T-helper 1 cell (primary cell): ENCODE data around the gene TSSC4.

Source experiments
- DNase-seq, 5 donors: peaks; one replicate each; pipeline ENCODE4 v3.0.0-alpha.2; 2012 to 2020

The TSSC4 gene

GRCh38 chr11:2419638-2420501, 19.3 kb downstream of the TSSC4 start:
- peak in 3 of 5 donors; percentile 44 to 65 (median 47) for DNase-seq

- DNase-seq, result peak; percentile 41 to 73 (median 60)
These were observed 20.1 kb downstream of the TSSC4 start for GRCh38 chr11:2420502-2421225.

DNA sequence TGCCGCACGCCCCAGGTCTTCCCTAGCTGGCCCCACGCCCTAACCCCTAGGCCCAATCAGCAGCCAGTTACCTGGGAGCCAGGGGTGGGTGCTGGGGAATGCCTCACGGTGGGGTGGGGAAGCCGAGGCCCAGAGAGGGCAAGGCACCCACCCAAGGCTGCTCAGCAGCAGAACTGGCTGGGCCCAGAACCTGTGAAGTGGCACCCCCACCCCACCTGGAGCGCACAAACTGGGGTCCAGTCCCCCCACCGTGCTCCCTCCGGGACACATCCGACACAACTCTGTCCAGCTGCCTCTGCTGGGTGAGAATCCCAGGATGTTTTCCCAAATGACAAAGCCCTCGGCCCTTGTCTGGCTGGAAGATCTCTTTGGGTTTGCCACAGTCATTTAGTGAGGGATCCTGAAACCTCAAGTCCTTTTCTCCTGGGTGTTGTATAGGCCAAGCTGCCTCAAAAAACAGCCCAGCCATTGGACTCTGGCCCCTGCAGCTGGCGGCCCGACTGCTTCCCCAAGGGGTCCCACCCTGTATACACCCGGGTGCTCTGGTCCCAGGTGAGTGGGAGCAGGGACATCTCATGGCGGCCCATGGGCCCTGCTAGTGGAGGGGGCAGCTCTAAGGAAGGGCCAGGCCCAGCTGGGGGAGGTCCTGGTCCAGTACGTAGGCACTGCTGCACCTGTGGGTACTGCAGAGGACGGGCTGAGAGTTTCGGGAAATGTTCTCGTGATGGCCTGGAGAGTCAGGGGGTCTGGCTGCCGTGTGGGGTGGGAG, 20.9 kb downstream of the TSSC4 start:
- no peak for DNase-seq

- no peak for DNase-seq
These were observed 21.4 kb downstream of the TSSC4 start for GRCh38 chr11:2421996-2422395.

- DNase-seq, result no peak
These were observed 22.1 kb downstream of the TSSC4 start for GRCh38 chr11:2422461-2423156.

- DNase-seq, result no peak
These were observed 22.8 kb downstream of the TSSC4 start for GRCh38 chr11:2423157-2424025.

DNA sequence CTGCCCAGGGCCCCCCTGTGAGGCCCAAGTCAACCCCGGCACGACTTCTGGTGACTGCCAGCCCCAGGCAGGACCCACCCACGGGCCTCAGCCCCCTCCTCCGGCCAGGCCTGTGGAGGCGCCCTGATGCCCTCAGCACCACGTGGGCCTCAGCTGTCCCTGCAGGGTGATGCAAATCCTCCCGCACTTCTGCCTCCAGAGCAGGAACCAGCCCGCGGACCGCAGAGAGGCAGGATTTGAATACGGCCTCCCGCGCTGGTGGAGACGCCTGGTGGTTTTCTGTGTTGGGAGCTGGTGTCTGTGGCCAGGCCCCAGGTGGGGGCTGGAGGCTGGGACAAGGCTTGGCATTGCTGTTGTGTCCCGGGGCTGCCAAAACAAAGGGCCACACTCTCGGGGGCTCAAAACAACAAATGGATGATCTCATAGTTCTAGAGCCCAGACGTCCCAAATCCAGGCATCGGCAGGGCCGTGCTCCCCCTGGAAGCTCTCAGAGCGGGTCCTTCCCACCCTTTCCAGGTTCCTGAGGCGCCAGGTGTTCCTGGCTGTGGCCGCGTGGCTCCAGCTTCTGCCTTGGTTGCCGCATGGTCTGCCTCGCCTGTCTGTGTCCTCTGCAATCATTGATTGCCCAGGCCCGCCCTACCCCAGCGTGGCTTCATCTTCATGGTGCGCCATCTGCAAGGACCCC, 24.4 kb downstream of the TSSC4 start:
- no peak for DNase-seq

GRCh38 chr11:2425506-2425905, 25.0 kb downstream of the TSSC4 start:
- DNase-seq, result no peak

- no peak for DNase-seq
These were observed 25.7 kb downstream of the TSSC4 start for GRCh38 chr11:2426221-2426620.

DNA sequence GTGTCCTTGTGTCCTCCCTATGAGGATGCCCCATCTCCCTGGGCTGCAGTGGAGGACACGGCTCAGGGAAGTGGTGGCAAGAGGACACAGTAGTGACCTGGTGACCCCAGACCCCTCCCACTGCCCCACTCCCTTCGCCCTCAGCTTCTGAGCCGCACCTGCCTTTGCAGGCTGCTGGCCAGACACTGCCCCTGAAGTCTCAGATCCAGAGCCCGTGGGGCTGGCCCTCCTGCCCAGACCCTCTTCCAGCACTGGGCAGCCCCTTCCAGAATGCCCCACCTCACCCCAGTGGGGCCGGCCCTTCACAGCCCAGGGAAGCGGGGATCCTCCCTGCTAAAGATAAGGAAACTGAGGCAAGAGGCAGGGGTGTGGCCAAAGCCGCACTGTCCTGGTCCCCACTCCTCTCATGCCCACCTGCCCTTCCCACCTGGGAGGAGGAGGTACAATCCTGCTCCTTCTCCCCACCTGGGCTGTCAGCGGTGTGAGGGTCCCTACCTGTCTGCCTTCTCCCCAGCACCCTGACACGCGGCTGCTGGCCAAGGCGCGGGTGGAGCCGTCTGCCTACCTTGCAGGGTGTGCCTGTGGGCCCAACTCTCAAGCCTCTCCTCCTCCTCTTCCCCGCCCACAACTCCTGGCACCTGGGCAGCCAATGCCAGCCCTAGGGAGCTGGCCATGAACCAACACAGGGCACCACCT, 26.4 kb downstream of the TSSC4 start:
- DNase-seq, result no peak

- no peak for DNase-seq
These were observed 27.3 kb downstream of the TSSC4 start for GRCh38 chr11:2427721-2428321.

GRCh38 chr11:2428322-2428795, 27.8 kb downstream of the TSSC4 start:
- DNase-seq, result peak; percentile 65 to 90 (median 76)

- DNase-seq, result no peak
These were observed 30.8 kb downstream of the TSSC4 start for GRCh38 chr11:2431395-2431794.

GRCh38 chr11:2432171-2432621, 31.6 kb downstream of the TSSC4 start:
- no peak for DNase-seq

GRCh38 chr11:2432628-2433071, 32.1 kb downstream of the TSSC4 start:
- peak in 1 of 5 donors; percentile 8 for DNase-seq

DNA sequence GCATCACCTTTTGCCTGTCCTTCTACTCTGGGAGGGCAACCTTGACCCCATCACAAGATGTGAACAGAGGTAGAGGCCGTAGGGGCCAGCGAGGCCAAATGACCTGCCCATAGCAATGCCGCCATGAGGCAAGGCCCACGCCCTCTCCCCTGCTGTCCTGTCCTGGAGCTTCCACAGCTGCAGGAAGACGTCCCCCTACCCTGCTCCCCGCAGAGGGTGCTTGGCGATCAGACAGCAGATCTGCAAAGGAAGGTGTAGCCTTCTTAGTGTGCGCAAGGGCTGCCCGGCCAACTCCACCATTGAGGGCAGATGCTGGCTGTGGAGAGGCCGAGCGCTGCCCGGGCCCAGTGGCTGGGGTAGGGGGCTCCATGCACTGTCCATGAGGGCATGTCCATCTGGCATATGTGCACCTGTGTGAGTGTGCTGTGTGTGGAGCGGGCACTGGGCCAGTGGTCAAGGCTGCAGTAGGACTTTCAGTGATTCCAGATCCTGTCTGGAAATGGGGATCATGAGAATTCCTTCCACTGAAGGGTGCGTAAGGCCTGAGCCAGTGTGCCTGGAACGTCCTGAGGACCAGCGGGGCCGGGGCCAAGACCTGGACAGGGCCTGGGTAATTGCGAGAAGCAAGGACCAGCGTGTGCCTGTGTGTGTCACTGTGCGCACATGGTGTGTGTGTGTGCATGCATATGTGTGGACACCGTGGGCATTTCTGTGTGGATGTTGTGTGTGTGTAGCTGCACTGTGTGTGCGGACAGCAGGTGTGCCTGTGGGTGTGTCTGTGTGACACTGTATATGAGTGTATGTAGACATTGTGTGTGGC, 32.8 kb downstream of the TSSC4 start:
- DNase-seq, result peak in 1 of 5 donors; percentile 2

GRCh38 chr11:2434008-2434407, 33.5 kb downstream of the TSSC4 start:
- no peak for DNase-seq

- no peak for DNase-seq
These were observed 34.1 kb downstream of the TSSC4 start for GRCh38 chr11:2434506-2435255.
